HG03066 (cell line): ENCODE data around the gene SGSM2.

ENCODE experiments used
- ATAC-seq: cut with Tn5 transposase; IDR thresholded peaks from one replicate; pipeline ENCODE4 v1.9.1; 2021; ENCODE audit warnings: low read depth; ENCODE audit not compliant: unreplicated experiment

SGSM2 gene

GRCh38 chr17:2384439-2385127 is 47.3 kb downstream of the SGSM2 start:
- no peak for ATAC-seq

GRCh38 chr17:2385240-2386210 is 48.2 kb downstream of the SGSM2 start:
- no peak for ATAC-seq

DNA sequence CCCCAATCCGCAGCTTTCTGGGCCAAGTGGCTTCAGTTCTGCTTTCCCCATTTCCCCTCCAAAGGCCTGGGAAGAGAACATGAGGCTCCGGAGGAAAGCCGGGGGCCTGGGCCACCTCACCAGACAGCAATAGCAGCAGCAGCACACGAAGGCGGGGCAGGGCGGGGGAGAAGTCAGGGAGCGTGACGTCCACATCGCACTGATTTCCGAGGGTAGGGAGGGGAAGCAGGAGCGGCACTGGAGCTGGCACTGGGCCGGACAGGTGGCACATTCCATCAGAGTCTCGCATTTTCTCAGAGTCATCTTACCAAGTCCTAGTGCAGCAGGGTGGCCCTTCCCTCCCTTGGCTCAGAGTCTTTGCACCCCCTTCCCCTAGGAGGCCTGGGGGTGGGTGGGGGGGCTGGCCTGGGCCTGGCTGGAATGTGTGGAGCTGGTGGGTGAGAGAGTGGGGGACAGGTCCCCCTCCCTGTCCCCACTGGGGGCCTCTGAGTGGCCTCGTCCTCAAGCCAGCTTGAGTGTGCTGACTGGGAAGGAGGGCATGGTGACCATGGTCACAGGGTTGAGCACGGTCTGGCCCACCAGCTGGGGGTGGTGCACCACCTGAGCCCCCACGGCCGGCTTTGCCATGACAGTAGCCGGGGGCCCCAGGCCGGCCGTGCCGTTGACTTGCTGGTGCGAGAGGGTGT is 49.2 kb downstream of the SGSM2 start:
- ATAC-seq = no peak

DNA sequence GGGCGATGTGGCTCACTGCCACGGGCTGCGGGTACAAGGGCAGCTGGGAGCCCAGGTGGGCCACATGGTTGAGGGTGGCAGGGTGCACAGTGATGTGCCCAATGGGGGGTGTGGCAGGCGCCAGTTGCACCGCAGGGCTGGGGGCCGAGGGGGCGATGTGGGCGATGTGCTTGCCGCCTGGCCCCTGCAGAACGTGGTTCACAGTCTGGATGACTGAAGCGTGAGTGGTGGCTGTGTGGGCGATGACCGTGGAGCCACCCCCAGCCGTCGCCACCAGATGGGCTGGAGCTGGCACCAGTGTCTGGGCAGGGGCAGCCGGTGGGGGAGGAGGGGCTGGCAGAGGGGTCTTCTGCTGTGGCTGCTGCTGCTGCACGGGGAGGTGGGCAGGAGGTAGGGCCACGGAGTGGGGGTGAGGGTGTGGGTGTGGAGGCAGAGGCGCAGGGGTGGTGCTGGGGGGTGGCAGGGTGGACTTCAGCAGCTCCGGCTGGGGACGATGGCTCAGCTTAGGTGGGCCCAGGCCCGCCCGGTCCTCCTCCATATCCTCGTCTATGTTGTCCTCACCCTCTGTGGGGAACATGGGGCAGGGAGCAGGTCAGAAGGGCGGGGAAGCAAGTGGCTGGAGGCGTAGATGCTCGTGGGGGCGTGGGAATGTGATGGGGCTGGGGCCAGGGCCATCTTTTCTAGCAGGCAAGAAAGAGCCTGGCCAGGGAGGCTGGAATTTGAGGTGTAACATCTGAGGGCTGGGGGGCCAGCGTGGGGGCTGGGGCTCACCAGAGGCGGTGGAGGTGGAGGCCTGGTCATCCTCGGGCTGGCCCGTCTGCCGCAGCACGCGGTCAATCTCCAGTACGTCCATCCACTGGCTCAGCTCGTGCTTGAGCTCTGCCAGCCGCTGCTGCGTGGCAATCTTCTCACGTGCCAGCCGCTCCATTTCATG is 50.1 kb downstream of the SGSM2 start:
- no peak for ATAC-seq

GRCh38 chr17:2388020-2388682 is 50.9 kb downstream of the SGSM2 start:
- ATAC-seq = no peak

DNA sequence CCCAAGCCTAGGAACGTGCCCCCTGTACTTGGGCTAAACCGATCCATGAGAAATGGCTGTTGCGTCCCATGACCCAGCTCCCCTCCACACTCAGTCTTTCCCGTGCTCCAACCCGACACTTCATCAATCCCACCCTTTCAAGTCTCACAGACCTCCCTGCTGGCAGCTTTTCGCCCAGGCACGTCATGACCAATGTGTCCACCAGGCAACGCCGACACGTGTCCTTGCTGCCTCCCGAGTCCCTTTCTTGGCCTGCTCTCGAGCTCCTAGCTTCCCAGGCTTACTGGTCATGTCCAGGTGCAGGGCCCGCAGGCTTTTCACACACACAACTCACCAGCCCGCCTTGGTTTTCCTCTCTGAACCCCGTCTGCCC is 51.4 kb downstream of the SGSM2 start:
- no peak for ATAC-seq

GRCh38 chr17:2390199-2390836 is 53.0 kb downstream of the SGSM2 start:
- ATAC-seq = no peak

GRCh38 chr17:2391597-2392251 is 54.4 kb downstream of the SGSM2 start:
- ATAC-seq = no peak

- ATAC-seq = peak; percentile 44
These were observed 55.2 kb downstream of the SGSM2 start for GRCh38 chr17:2392252-2393173.

DNA sequence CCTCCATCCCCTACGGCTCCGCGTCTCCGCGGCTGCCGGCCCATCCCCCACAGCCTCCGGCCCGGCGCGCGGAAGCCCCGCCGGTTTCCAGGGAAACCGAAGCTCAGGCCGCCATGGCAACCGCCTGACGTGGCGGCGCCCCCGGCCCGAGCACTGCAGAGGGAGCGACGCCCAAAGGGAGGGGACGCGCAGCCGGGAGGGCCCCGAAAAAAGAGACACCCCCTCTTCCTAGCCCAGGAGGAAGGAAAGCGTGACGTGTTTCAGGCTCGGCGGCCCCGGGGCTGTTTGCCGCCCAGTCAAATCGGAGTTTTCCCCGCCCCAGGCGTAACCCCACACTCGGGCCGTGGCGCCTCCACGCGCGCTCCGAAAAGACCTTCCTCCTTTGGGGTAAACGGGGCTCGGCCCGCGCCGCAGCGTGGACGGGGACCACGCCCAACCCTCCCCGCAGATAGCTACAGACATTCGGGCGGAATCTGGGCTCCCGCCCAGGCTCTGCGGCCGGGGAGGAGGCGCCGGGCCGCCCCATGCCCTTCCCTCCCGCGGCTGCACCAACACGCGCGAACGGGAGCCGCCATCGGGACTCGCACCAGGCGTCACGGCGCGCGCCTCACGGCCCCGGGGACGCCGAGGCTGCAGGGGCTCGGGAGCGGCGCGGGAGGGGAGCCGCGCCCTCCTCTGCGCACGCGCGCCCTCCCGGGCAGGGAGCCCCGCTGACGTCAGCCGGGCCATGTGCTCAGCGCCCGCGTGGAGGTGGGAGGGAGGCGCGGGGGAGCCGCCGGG is 56.1 kb downstream of the SGSM2 start:
- ATAC-seq = peak; percentile 28

GRCh38 chr17:2393954-2394749 is 56.9 kb downstream of the SGSM2 start:
- no peak for ATAC-seq

DNA sequence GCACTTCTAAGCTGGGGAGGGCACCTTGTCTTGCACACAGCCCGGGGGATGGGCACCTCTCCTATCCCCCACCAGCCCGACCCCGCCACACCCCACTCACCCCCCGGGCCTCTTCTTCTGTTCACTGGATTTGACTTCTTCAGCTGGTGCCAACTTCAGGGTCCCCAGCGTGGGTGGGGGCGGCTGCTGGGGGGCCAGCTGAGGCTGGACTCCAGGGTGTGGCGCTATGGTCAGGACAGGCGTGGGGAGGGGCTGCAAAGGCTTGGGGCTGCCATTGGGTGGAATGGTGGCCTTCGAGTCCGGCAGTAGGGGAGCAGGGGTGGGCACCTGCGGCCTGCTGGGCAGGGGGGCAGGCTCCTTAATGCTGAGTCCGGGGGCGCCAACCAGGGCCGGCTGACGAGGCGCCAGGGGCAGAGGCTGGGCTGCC is 57.5 kb downstream of the SGSM2 start:
- ATAC-seq = no peak

DNA sequence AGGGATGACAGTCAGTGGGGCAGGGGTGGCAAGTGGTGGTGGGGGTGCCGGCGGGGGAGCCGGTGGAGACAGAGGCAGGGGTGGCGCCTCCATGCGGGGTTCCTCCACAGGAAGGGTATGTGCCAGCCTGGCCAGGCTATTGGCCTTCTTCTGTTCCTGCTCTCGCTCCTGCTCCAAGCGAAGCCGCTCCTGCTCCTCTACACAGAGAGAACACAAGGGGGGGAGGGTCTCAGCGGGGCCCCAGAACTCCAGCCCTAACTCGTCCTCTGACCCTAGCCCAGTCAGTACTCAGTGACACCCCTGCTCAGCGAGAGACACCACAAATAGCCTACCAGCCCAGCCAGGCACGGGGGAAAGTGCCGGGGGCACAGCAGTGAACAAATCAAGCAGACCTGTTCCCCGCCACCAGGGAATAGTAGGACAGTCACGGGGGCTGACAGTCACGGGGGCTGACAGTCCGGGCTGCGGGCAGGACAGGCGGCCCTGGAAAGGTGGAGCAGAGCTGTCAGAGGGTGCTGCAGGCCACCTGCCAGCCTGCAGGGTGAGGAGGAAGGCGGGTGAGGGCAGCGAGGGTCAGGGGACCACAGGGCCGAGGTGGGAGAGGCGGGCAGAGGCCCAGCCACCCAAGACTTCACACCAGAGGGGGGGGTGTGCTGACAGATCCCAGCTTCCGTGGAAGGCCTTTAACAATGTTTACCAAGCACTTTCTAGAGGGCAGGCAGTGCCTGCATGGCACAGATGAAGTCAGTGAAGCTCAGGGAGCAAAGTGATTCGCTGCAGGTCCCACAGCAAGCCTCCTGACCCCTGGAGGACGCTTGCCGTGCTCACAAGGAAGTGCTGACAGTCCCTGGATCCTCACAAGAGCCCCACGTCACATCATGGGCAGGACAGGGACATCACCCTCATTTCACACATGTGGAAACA is 58.2 kb downstream of the SGSM2 start:
- no peak for ATAC-seq

- ATAC-seq = no peak
These were observed 58.9 kb downstream of the SGSM2 start for GRCh38 chr17:2396192-2396567.
